Activated naive CD8-positive, alpha-beta T cell treated with anti-CD3 and anti-CD28 coated beads for 36 hours (primary cell): Measurements from ENCODE around the gene KCNJ16. TPM values are rescaled to one million over a fixed set of nuclear protein-coding genes. Genes with fewer than 3 reads are reported as not detected.
"Not testable (repeated sequence)": the region's sequence is repeated elsewhere in the genome, so short reads cannot be mapped to it uniquely, and the experiment has no call there.

Experiments used
- DNase-seq: peaks from one replicate; pipeline ENCODE4 v3.0.0; 2021
- H3K27ac Mint-ChIP-seq: one replicate; pipeline ENCODE4 v1.8.0; 2022; ENCODE audit warnings: mild to moderate bottlenecking, moderate library complexity, mixed read lengths
- H3K27me3 Mint-ChIP-seq: one replicate; pipeline ENCODE4 v1.8.0; 2022; ENCODE audit warnings: mild to moderate bottlenecking, mixed read lengths
- H3K36me3 Mint-ChIP-seq: one replicate; pipeline ENCODE4 v1.8.0; 2021; ENCODE audit warnings: mild to moderate bottlenecking, mixed read lengths
- H3K4me1 Mint-ChIP-seq: one replicate; pipeline ENCODE4 v1.8.0; 2021; ENCODE audit warnings: mixed read lengths
- H3K4me3 Mint-ChIP-seq: one replicate; pipeline ENCODE4 v1.8.0; 2022; ENCODE audit warnings: mild to moderate bottlenecking, moderate library complexity, mixed read lengths
- H3K9me3 Mint-ChIP-seq: one replicate; pipeline ENCODE4 v1.8.0; 2022; ENCODE audit warnings: mixed read lengths
- total RNA-seq, 2 experiments: library from RNA; stranded (reverse); gene quantifications; one replicate each; pipeline ENCODE4 v1.2.3, GENCODE V29; 2021

KCNJ16 gene
- not detected for total RNA-seq

DNA sequence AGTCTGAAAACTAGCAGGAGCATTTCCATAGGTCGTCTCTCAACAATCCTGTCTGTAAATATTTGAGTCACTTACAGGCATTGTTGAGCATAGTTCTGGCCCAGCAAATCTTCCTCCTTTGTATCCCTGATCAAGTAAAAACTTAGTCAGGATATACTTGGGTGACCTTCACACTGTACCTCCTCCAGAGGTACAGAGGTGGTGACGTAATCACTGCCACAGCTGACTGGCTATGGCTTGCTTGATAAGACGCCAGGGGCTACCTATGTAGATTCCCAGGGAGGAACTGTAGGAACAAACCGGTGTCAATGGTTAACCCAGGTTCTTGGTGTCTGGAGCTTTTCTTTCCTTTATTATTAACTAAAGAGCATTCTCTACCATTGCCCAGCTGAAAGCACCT is at the start of gene KCNJ16:
KCNJ16 (plus strand) TSS at position 270 of the 400 bp plus-strand sequence. CDS start 56,863 bp downstream, outside the sequence.
- H3K36me3 Mint-ChIP-seq: no peaks in the 10 kb centered on the region
- H3K27ac Mint-ChIP-seq: no peak within 1 kb of the TSS
- H3K9me3 Mint-ChIP-seq: no peaks in the 10 kb centered on the region
- no peak for DNase-seq
- no peak within 1 kb of the TSS for H3K4me3 Mint-ChIP-seq
- H3K4me1 Mint-ChIP-seq: no peaks in the 10 kb centered on the region
- peaks cover 19% of the 10 kb centered on the region for H3K27me3 Mint-ChIP-seq

GRCh38 chr17:70028397-70028796 is 46.6 kb upstream of the KCNJ16 start:
- Mint-ChIP-seq H3K4me1 (no peaks in the 10 kb centered on the region), H3K4me3 (no peak overlapping the region), H3K36me3 (no peaks in the 10 kb centered on the region)

GRCh38 chr17:70028978-70029767 is 45.9 kb upstream of the KCNJ16 start:
- Mint-ChIP-seq H3K4me1 (no peaks in the 10 kb centered on the region), H3K27me3 (no peaks in the 10 kb centered on the region), H3K27ac (no peak overlapping the region), H3K4me3 (no peak overlapping the region), H3K9me3 (peaks cover 2% of the 10 kb centered on the region), H3K36me3 (no peaks in the 10 kb centered on the region)
- DNase-seq: no peak

More at GRCh38 chr17:70028397-70028796, 46.6 kb upstream of the KCNJ16 start:
- Mint-ChIP-seq H3K27me3 (no peaks in the 10 kb centered on the region), H3K9me3 (peaks cover 2% of the 10 kb centered on the region), H3K27ac (no peak overlapping the region)
- DNase-seq: no peak

DNA sequence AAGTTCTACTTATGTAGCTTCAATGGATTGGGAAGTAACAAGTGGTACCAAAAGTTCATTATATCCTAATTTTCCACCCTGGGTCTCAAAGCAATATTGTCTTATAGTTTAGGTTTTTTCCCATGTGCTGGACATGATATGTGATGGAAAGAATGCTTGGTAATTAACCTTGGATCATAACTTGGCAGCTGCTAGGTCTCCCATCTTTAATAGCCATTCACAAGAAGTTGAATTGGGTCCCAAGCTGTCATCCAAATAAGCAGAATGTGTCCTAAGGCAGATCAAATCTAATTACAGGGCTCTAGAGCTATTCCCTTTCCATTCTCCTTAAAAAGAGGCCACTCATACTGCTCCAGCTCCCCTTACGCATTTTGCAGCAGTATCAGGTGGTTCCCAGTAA is 44.7 kb upstream of the KCNJ16 start:
- Mint-ChIP-seq H3K9me3 (peaks cover 2% of the 10 kb centered on the region), H3K27me3 (no peaks in the 10 kb centered on the region), H3K4me1 (no peaks in the 10 kb centered on the region), H3K27ac (no peak overlapping the region), H3K4me3 (no peak overlapping the region), H3K36me3 (no peaks in the 10 kb centered on the region)
- no peak for DNase-seq

DNA sequence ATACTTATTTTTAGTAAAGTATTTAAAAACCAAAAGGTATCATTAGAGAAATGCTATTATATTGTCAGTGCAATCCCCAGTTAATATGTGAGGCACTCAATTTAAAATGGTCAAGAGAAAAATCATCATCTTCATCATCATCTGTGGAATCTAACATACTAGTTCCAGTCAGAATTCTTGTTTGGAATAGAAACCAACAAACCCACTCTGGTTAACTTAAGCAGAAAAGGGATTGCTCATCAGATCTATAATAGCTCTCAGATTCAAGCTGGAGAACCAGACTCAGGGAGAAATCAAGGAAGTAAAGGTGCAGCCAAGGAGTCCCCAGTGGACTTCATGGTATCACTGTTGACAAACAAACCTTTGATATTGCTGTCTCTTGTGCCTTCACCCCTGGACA is 43.7 kb upstream of the KCNJ16 start:
- no peak for DNase-seq
- H3K27me3 Mint-ChIP-seq: no peaks in the 10 kb centered on the region
- no peaks in the 10 kb centered on the region for H3K4me1 Mint-ChIP-seq
- H3K9me3 Mint-ChIP-seq: peaks cover 2% of the 10 kb centered on the region
- H3K36me3 Mint-ChIP-seq: no peaks in the 10 kb centered on the region
- no peak overlapping the region for H3K27ac Mint-ChIP-seq
- H3K4me3 Mint-ChIP-seq: no peak overlapping the region

DNA sequence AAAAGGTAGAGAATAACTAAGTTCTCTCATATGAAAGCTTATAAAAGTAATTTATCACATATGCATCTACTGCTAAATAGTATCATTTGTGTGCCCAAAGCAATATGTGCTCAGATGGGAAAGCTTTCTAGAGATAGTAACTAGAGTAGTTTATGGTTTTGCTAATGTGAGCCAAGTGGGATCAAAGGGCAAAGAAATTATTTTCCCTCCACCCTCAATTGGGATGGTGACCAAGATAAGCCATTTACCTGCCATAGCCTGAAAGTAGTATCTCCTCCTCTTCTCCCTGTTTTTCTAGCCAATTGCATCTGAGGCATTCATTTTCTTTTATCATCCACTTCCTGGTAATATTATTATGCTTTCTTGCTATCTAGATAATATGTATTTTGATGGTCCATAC is 41.9 kb upstream of the KCNJ16 start:
- no peak for DNase-seq
- H3K36me3 Mint-ChIP-seq: no peaks in the 10 kb centered on the region

DNA sequence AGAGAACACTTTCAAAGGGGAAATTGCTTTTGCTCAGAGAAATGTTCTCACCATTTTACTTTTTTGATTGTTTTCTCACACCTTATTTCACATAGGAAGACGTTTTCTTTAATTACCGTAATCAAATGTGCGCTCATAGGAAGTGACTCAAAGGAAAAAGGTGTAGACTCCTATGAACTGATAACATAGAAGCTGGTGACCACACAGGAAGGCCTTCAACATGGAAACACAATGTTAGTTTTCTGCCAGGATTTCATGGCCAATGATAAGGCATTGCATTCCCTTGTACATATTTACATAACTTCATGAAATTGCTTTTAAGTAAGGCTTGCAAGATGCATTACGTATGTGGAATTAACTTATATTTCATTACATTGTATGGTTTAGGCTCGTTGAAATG is 40.9 kb upstream of the KCNJ16 start:
- no peaks in the 10 kb centered on the region for H3K4me1 Mint-ChIP-seq
- peaks cover 2% of the 10 kb centered on the region for H3K9me3 Mint-ChIP-seq
- no peaks in the 10 kb centered on the region for H3K27me3 Mint-ChIP-seq

More for the DNA sequence above, 41.9 kb upstream of the KCNJ16 start:
- Mint-ChIP-seq H3K4me1 (no peaks in the 10 kb centered on the region), H3K27ac (no peak overlapping the region), H3K4me3 (no peak overlapping the region), H3K9me3 (peaks cover 2% of the 10 kb centered on the region), H3K27me3 (no peaks in the 10 kb centered on the region)

DNA sequence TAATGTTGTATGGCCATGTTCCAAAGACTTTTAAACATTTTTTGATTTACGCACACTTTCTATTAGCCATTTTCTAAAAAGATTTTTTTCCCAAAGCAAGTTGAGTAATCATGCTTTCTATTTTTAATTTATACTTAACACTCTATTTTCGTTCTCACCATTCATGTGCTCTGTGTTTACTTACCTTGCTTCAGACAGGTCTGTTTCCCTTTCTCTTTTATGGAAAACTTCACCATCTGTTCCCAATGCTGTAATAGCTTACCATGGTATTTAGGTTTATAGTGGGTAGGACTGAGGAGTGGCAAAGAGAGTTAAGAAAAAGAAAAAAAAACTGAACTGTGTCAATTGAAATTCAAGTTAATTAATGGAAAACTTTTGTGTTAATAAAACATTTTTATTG is 37.5 kb upstream of the KCNJ16 start:
- Mint-ChIP-seq H3K27ac (no peak overlapping the region), H3K36me3 (no peaks in the 10 kb centered on the region), H3K4me1 (no peaks in the 10 kb centered on the region), H3K4me3 (no peak overlapping the region), H3K27me3 (no peaks in the 10 kb centered on the region), H3K9me3 (peaks cover 2% of the 10 kb centered on the region)
- DNase-seq: no peak

More for the DNA sequence above, 40.9 kb upstream of the KCNJ16 start:
- DNase-seq: no peak
- Mint-ChIP-seq H3K27ac (no peak overlapping the region), H3K4me3 (no peak overlapping the region), H3K36me3 (no peaks in the 10 kb centered on the region)

DNA sequence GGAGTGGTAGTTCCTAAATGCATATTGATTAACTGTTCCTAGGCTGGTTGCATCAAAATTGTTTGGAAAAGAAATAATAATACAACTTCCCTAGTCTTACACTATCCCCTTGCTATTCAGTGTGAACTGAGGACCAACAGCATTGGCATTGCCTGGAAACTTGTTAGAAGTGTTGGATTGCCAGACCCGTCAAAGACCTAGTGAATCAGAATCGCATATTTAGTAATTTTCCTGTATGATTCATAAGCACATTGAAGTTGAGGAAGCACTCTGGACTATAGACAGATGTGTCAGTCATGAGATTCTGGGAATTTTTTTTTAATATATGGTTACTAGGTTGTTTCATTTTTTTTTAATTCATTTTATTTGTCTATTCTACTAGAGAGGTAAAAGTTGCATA is 34.7 kb upstream of the KCNJ16 start:
- DNase-seq: no peak
- no peaks in the 10 kb centered on the region for H3K27me3 Mint-ChIP-seq
- H3K27ac Mint-ChIP-seq: no peak overlapping the region
- no peaks in the 10 kb centered on the region for H3K9me3 Mint-ChIP-seq
- H3K4me3 Mint-ChIP-seq: no peak overlapping the region
- H3K36me3 Mint-ChIP-seq: no peaks in the 10 kb centered on the region
- H3K4me1 Mint-ChIP-seq: no peaks in the 10 kb centered on the region

DNA sequence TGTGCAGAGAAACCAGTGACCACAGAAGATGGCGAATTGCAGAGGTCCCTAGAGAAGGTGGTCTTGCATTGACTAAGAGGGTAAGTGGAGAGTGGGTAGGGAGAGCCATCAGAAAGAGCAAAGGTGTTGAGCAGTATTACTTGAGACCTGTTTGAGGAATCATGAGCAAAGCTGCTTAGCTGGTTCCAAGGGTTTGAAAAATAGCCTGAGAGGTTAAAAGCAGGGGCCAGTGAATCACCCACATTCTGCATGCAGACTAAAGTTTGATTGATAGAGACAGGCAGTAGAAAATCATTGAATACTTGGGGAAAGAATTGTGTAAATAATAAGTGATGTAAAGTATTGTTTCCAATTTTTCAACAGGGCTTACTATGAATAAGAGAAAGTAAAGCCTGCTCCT is 34.0 kb upstream of the KCNJ16 start:
- Mint-ChIP-seq H3K36me3 (no peaks in the 10 kb centered on the region), H3K4me1 (no peaks in the 10 kb centered on the region), H3K27ac (no peak overlapping the region), H3K9me3 (no peaks in the 10 kb centered on the region), H3K27me3 (no peaks in the 10 kb centered on the region), H3K4me3 (no peak overlapping the region)
- no peak for DNase-seq

- Mint-ChIP-seq H3K27ac (no peak overlapping the region), H3K36me3 (no peaks in the 10 kb centered on the region), H3K4me3 (no peak overlapping the region), H3K9me3 (no peaks in the 10 kb centered on the region), H3K27me3 (no peaks in the 10 kb centered on the region), H3K4me1 (no peaks in the 10 kb centered on the region)
- DNase-seq: no peak
These were observed 33.5 kb upstream of the KCNJ16 start for GRCh38 chr17:70041540-70041939.

GRCh38 chr17:70045780-70046179 is 29.2 kb upstream of the KCNJ16 start:
- not testable (repeated sequence) for H3K9me3 Mint-ChIP-seq, H3K4me1 Mint-ChIP-seq, DNase-seq, H3K27me3 Mint-ChIP-seq, H3K27ac Mint-ChIP-seq, H3K36me3 Mint-ChIP-seq, H3K4me3 Mint-ChIP-seq

- H3K4me3 Mint-ChIP-seq: no peak overlapping the region
- H3K27me3 Mint-ChIP-seq: no peaks in the 10 kb centered on the region
- no peaks in the 10 kb centered on the region for H3K36me3 Mint-ChIP-seq
- DNase-seq: no peak
- H3K9me3 Mint-ChIP-seq: no peaks in the 10 kb centered on the region
- no peak overlapping the region for H3K27ac Mint-ChIP-seq
- no peaks in the 10 kb centered on the region for H3K4me1 Mint-ChIP-seq
These were observed 27.2 kb upstream of the KCNJ16 start for GRCh38 chr17:70047619-70048419.

DNA sequence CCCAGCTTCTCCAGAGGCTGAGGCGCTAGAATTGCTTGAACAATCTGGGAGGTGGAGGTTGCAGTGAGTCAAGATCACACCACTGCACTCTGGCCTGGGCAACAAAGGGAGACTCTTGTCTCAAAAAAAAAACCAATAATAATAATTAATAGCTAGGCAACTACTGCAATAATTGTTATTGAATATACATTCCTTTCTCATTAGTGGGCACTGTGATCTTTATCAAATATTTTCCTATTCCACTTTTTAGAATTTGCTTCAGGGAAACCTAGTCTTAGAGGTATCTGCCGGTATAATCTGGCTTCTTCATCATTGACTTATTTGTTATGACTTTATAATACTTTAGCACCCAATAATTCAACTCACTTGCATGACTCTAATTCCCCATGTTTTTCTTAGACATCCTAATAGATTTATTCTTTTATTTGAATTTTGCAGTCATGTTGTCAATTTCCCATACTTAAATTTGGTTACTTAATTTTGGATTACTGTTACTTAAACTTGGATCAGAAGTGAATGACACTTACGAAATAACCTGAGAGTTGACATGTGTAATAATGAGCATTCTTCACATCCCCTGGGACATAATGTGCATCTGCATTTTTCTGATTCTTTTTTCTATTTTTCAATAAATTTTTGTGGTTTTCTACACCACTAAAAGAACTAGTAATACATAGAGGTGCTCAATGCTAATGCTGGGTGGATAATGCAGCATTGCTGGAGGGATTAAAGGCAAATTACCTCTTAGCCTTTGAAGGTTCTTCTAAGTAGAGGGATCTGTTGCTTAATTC is 25.0 kb upstream of the KCNJ16 start:
- H3K27ac Mint-ChIP-seq: no peak overlapping the region
- no peak for DNase-seq
- no peak overlapping the region for H3K4me3 Mint-ChIP-seq
- H3K36me3 Mint-ChIP-seq: no peaks in the 10 kb centered on the region
- no peaks in the 10 kb centered on the region for H3K27me3 Mint-ChIP-seq
- no peaks in the 10 kb centered on the region for H3K4me1 Mint-ChIP-seq
- H3K9me3 Mint-ChIP-seq: no peaks in the 10 kb centered on the region

- Mint-ChIP-seq H3K4me3 (no peak overlapping the region), H3K27ac (no peak overlapping the region), H3K36me3 (no peaks in the 10 kb centered on the region), H3K4me1 (no peaks in the 10 kb centered on the region), H3K27me3 (no peaks in the 10 kb centered on the region), H3K9me3 (no peaks in the 10 kb centered on the region)
- no peak for DNase-seq
These were observed 24.1 kb upstream of the KCNJ16 start for GRCh38 chr17:70050931-70051330.
